Activated CD4-positive, alpha-beta T cell treated with anti-CD3 and anti-CD28 coated beads, Interleukin-2, amount 10 ng/mL, durations not matched to agents 24 days and 14 days (primary cell): ENCODE measurements around the gene JMJD7. TPM values are rescaled to one million over a fixed set of nuclear protein-coding genes. Genes with fewer than 3 reads are reported as not detected.
"Not testable (repeated sequence)": the region's sequence is repeated elsewhere in the genome, so short reads cannot be mapped to it uniquely, and the experiment has no call there.

Experiments
- DNase-seq: peaks from one replicate; pipeline ENCODE4 v3.0.0; 2022
- H3K27ac Mint-ChIP-seq: one replicate; pipeline ENCODE4 v1.8.0; 2022; ENCODE audit warnings: mild to moderate bottlenecking, mixed read lengths
- H3K27me3 Mint-ChIP-seq: one replicate; pipeline ENCODE4 v1.8.0; 2022; ENCODE audit warnings: mixed read lengths
- H3K36me3 Mint-ChIP-seq: one replicate; pipeline ENCODE4 v1.8.0; 2022; ENCODE audit warnings: low read depth, mild to moderate bottlenecking, mixed read lengths
- H3K4me1 Mint-ChIP-seq: one replicate; pipeline ENCODE4 v1.8.0; 2021; ENCODE audit warnings: mixed read lengths
- H3K4me3 Mint-ChIP-seq: one replicate; pipeline ENCODE4 v1.8.0; 2022; ENCODE audit warnings: mild to moderate bottlenecking, moderate library complexity, mixed read lengths
- H3K9me3 Mint-ChIP-seq: one replicate; pipeline ENCODE4 v1.8.0; 2021; ENCODE audit warnings: mixed read lengths
- intact Hi-C: fragments of 100-400 bp; cut with micrococcal nuclease; formaldehyde crosslinking; loops from one replicate; pipeline ENCODE4 v1.15.1; 2023
- total RNA-seq: library from RNA; stranded (reverse); gene quantifications from 2 replicates; pipeline ENCODE4 v1.2.3, GENCODE V29; 2022

JMJD7 gene
- total RNA-seq, 1 donor from 2014 or later, result 20.1 TPM

- peaks cover 3% of the 10 kb centered on the region for H3K4me1 Mint-ChIP-seq
- H3K27me3 Mint-ChIP-seq, result peaks cover 2% of the 10 kb centered on the region
- no peak overlapping the region for H3K27ac Mint-ChIP-seq
- no peak overlapping the region for H3K4me3 Mint-ChIP-seq
- H3K36me3 Mint-ChIP-seq, result peaks cover 30% of the 10 kb centered on the region
- intact Hi-C loops, result no loop called here
- DNase-seq, result no peak
- no peaks in the 10 kb centered on the region for H3K9me3 Mint-ChIP-seq
Observed at GRCh38 chr15:41822471-41822870, 5.4 kb upstream of the JMJD7 start.

- Mint-ChIP-seq H3K4me3 (no peak overlapping the region), H3K36me3 (peaks cover 30% of the 10 kb centered on the region), H3K4me1 (peaks cover 5% of the 10 kb centered on the region), H3K27ac (no peak overlapping the region), H3K9me3 (no peaks in the 10 kb centered on the region), H3K27me3 (peaks cover 2% of the 10 kb centered on the region)
- intact Hi-C loops, result no loop called here
- no peak for DNase-seq
Observed at GRCh38 chr15:41822957-41823356, 4.9 kb upstream of the JMJD7 start.

GRCh38 chr15:41823502-41823901 is 4.4 kb upstream of the JMJD7 start:
- Mint-ChIP-seq H3K4me3 (no peak overlapping the region), H3K27me3 (peaks cover 2% of the 10 kb centered on the region), H3K4me1 (peaks cover 6% of the 10 kb centered on the region), H3K36me3 (peaks cover 30% of the 10 kb centered on the region), H3K27ac (no peak overlapping the region), H3K9me3 (no peaks in the 10 kb centered on the region)
- no peak for DNase-seq
- intact Hi-C loops, result no loop called here

GRCh38 chr15:41824062-41824745 is 3.7 kb upstream of the JMJD7 start:
- DNase-seq, result no peak
- H3K4me1 Mint-ChIP-seq, result peaks cover 12% of the 10 kb centered on the region
- H3K27ac Mint-ChIP-seq, result no peak overlapping the region
- H3K36me3 Mint-ChIP-seq, result peaks cover 27% of the 10 kb centered on the region
- H3K27me3 Mint-ChIP-seq, result peaks cover 2% of the 10 kb centered on the region
- intact Hi-C loops, result no loop called here
- no peaks in the 10 kb centered on the region for H3K9me3 Mint-ChIP-seq
- H3K4me3 Mint-ChIP-seq, result no peak overlapping the region

- Mint-ChIP-seq H3K27me3 (peaks cover 2% of the 10 kb centered on the region), H3K36me3 (peaks cover 27% of the 10 kb centered on the region), H3K4me3 (no peak overlapping the region), H3K4me1 (peaks cover 15% of the 10 kb centered on the region), H3K9me3 (no peaks in the 10 kb centered on the region), H3K27ac (no peak overlapping the region)
- no peak for DNase-seq
- intact Hi-C loops, result loop anchor here (5.0 kb wide), 2 partner anchors 128 to 333 kb away; partner anchors contain the start of gene ITPKA
Observed at GRCh38 chr15:41825145-41825544, 2.7 kb upstream of the JMJD7 start.

- peak overlapping the region; percentile 63 for H3K4me3 Mint-ChIP-seq
- H3K27me3 Mint-ChIP-seq, result peaks cover 2% of the 10 kb centered on the region
- intact Hi-C loops, result loop anchor here (5.0 kb wide), 2 partner anchors 129 to 334 kb away; partner anchors contain the start of gene ITPKA
- H3K36me3 Mint-ChIP-seq, result peaks cover 27% of the 10 kb centered on the region
- H3K27ac Mint-ChIP-seq, result peak overlapping the region; percentile 30
- no peaks in the 10 kb centered on the region for H3K9me3 Mint-ChIP-seq
- no peak for DNase-seq
- H3K4me1 Mint-ChIP-seq, result peaks cover 16% of the 10 kb centered on the region
Observed at GRCh38 chr15:41825572-41826535, 2.0 kb upstream of the JMJD7 start.

GRCh38 chr15:41827290-41827879 is 507 bp upstream of the JMJD7 start:
- intact Hi-C loops, result loop anchor here (5.0 kb wide), 2 partner anchors 130 to 335 kb away; partner anchors contain the start of gene ITPKA
- Mint-ChIP-seq H3K27ac (peak overlapping the region; percentile 87), H3K36me3 (peaks cover 25% of the 10 kb centered on the region), H3K4me3 (peak overlapping the region; percentile 86), H3K27me3 (peaks cover 2% of the 10 kb centered on the region), H3K4me1 (peaks cover 30% of the 10 kb centered on the region), H3K9me3 (no peaks in the 10 kb centered on the region)
- no peak for DNase-seq

GRCh38 chr15:41828807-41829141 is 882 bp downstream of the JMJD7 start:
- Mint-ChIP-seq H3K4me3 (peak overlapping the region; percentile 86), H3K27me3 (peaks cover 2% of the 10 kb centered on the region), H3K36me3 (peaks cover 22% of the 10 kb centered on the region), H3K4me1 (peaks cover 38% of the 10 kb centered on the region), H3K9me3 (no peaks in the 10 kb centered on the region), H3K27ac (peak overlapping the region; percentile 52)
- no peak for DNase-seq
- intact Hi-C loops, result loop anchor here (1.0 to 5.0 kb wide), 4 partner anchors 54 to 336 kb away; partner anchors contain the start of genes ITPKA and MAPKBP1

- H3K27me3 Mint-ChIP-seq, result peaks cover 2% of the 10 kb centered on the region
- no peak overlapping the region for H3K27ac Mint-ChIP-seq
- no peaks in the 10 kb centered on the region for H3K9me3 Mint-ChIP-seq
- H3K4me1 Mint-ChIP-seq, result peaks cover 38% of the 10 kb centered on the region
- H3K36me3 Mint-ChIP-seq, result peaks cover 14% of the 10 kb centered on the region
- H3K4me3 Mint-ChIP-seq, result no peak overlapping the region
- no peak for DNase-seq
- intact Hi-C loops, result loop anchor here (2.0 to 5.0 kb wide), 4 partner anchors 75 to 338 kb away; partner anchors contain the start of gene ITPKA
Observed at GRCh38 chr15:41829959-41830646, 2.2 kb downstream of the JMJD7 start.

GRCh38 chr15:41831291-41831690 is 3.4 kb downstream of the JMJD7 start:
- not testable (repeated sequence) for H3K27me3 Mint-ChIP-seq, H3K9me3 Mint-ChIP-seq
- H3K27ac Mint-ChIP-seq, result peak overlapping the region; percentile 64
- intact Hi-C loops, result loop anchor here (2.0 kb wide), 1 partner anchor 74 kb away; no protein-coding TSS in a partner anchor
- DNase-seq, result peak; percentile 92
- H3K4me1 Mint-ChIP-seq, result peaks cover 38% of the 10 kb centered on the region
- H3K36me3 Mint-ChIP-seq, result peaks cover 13% of the 10 kb centered on the region
- H3K4me3 Mint-ChIP-seq, result peak overlapping the region; percentile 54

GRCh38 chr15:41832208-41832607 is 4.3 kb downstream of the JMJD7 start:
- intact Hi-C loops, result no loop called here
- no peak overlapping the region for H3K4me3 Mint-ChIP-seq
- no peaks in the 10 kb centered on the region for H3K27me3 Mint-ChIP-seq

GRCh38 chr15:41832875-41833274 is 5.0 kb downstream of the JMJD7 start:
- intact Hi-C loops, result no loop called here
- H3K9me3 Mint-ChIP-seq, result no peaks in the 10 kb centered on the region
- no peak overlapping the region for H3K27ac Mint-ChIP-seq
- H3K4me1 Mint-ChIP-seq, result peaks cover 33% of the 10 kb centered on the region
- H3K36me3 Mint-ChIP-seq, result peaks cover 15% of the 10 kb centered on the region
- H3K27me3 Mint-ChIP-seq, result no peaks in the 10 kb centered on the region
- no peak overlapping the region for H3K4me3 Mint-ChIP-seq
- no peak for DNase-seq

More at GRCh38 chr15:41832208-41832607, 4.3 kb downstream of the JMJD7 start:
- Mint-ChIP-seq H3K4me1 (peaks cover 35% of the 10 kb centered on the region), H3K36me3 (peaks cover 13% of the 10 kb centered on the region), H3K27ac (no peak overlapping the region), H3K9me3 (no peaks in the 10 kb centered on the region)
- DNase-seq, result no peak

- DNase-seq, result no peak
- peaks cover 26% of the 10 kb centered on the region for H3K4me1 Mint-ChIP-seq
- no peak overlapping the region for H3K27ac Mint-ChIP-seq
- H3K36me3 Mint-ChIP-seq, result peaks cover 15% of the 10 kb centered on the region
- intact Hi-C loops, result no loop called here
- H3K27me3 Mint-ChIP-seq, result no peaks in the 10 kb centered on the region
- no peaks in the 10 kb centered on the region for H3K9me3 Mint-ChIP-seq
- no peak overlapping the region for H3K4me3 Mint-ChIP-seq
Observed at GRCh38 chr15:41834096-41834495, 6.2 kb downstream of the JMJD7 start.
